Cardiac muscle cell (in vitro differentiated cells and primary cell): ENCODE data around the gene PLB1. TPM values are rescaled to one million over a fixed set of nuclear protein-coding genes. Genes with fewer than 3 reads are reported as not detected.

ENCODE experiments used
- DNase-seq, 2 donors: peaks; one replicate each; pipeline versions ENCODE4 v3.0.0 to v3.0.0-alpha.2; 2010 to 2017; ENCODE audit warnings: low read depth in 1 of 2, low spot score in 1 of 2
- H3K27ac ChIP-seq: fragments of 200-600 bp; sonication (generic); 2 replicates; pipeline ENCODE4 v1.5.1; 2016
- H3K27me3 ChIP-seq: fragments of 200-600 bp; sonication (generic); 2 replicates; pipeline ENCODE4 v1.6.0; 2016; ENCODE audit warnings: control low read depth
- H3K36me3 ChIP-seq: fragments of 200-600 bp; sonication (generic); 2 replicates; pipeline ENCODE4 v1.5.1; 2016; ENCODE audit warnings: control low read depth
- H3K4me1 ChIP-seq: fragments of 200-600 bp; sonication (generic); 2 replicates; pipeline ENCODE4 v1.8.1; 2017; ENCODE audit warnings: low read depth, mild to moderate bottlenecking, mixed run types
- H3K4me3 ChIP-seq: fragments of 200-600 bp; sonication (generic); 2 replicates; pipeline ENCODE4 v1.5.1; 2016; ENCODE audit warnings: mild to moderate bottlenecking
- H3K9me3 ChIP-seq: fragments of 200-600 bp; sonication (generic); 2 replicates; pipeline ENCODE4 v1.5.1; 2017; ENCODE audit warnings: low read depth, mild to moderate bottlenecking, control low read depth
- CTCF ChIP-seq: IDR thresholded peaks from 2 replicates; pipeline ENCODE4 v1.5.1; 2012; ENCODE audit warnings: low read depth, mild to moderate bottlenecking, low read length
- polyA plus RNA-seq: library from polyadenylated mRNA; unstranded; fragments of >200 nt; fragmentation: Nextera tagmentation; extraction: Ambion mirVana; gene quantifications from 2 replicates; pipeline ENCODE4 v1.2.1, GENCODE V29; 2016
- total RNA-seq: library from RNA; depleted of rRNA; stranded (reverse); fragments of >200 nt; gene quantifications from 2 replicates; pipeline ENCODE4 v1.2.3, GENCODE V29; 2016

Gene PLB1
- total and polyA plus RNA-seq, 2 experiments from 2014 or later: 1.1 to 1.2 TPM

DNA sequence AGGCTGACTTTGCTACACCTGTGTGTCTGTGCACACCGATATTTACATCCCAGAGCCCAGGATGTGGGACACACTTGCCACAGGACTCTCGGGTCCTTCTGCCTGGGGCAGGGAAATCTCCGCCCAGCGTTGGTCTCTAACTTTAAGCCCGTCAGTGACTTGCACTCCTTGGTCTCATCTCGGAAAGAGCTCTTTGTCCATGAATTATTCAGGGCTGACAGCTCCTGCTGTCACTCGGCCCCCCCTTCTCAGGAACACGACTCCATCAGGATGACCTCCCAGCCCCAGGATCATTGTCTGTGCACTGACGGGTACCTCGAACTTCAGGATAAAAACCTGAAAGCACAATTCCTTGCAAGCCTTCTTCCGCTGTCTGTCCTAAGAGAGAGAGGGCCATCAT is 26.6 kb downstream of the PLB1 start:
- H3K9me3 ChIP-seq: no peaks in the 10 kb centered on the region
- H3K27ac ChIP-seq: no peak overlapping the region
- no peak overlapping the region for H3K4me3 ChIP-seq
- no peaks in the 10 kb centered on the region for H3K27me3 ChIP-seq
- TF ChIP-seq CTCF: no peak
- DNase-seq: no peak
- peaks cover 11% of the 10 kb centered on the region for H3K4me1 ChIP-seq
- H3K36me3 ChIP-seq: no peaks in the 10 kb centered on the region

DNA sequence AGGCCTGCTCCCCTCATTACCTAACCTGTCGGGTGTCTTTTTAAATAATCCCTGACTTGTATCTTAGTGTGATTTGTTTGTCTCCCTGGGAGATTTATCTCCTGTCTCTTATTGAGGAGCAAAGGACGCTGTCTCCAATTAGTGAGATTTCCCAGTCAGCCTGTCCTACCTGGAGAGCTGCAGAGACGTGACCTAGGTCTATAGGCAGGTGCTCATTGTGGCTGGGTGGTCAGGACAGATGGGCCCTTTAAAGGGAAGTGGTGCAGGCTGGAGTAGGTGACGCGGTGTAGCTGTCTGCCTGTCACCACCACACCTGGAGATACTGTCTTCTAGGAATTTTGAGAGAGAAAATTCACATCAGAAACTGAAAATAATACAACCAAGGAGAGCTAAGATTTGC is 28.0 kb downstream of the PLB1 start:
- Histone ChIP-seq H3K4me3 (no peak overlapping the region), H3K4me1 (peaks cover 25% of the 10 kb centered on the region)
- no peak for TF ChIP-seq CTCF

DNA sequence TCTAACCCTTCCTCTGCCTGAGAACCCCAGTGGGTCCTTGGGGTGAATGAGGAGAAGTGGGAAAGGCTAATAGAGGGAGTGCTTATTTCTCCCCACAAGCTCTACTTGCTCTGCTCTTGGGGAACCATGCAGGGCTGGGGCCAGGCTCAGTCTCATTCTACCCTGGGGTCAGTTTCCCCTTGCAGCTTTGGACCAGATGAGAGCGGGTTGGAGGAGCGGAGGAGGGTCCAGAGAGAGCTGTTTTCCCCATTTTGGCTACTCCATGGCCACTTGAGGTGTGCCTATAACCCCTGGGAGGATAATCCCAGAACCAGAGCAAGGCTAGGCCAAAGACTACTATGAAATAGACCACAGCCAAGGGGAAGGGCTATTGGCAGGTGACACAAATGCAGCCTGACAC is 29.6 kb downstream of the PLB1 start:
- H3K27me3 ChIP-seq: no peaks in the 10 kb centered on the region
- H3K9me3 ChIP-seq: no peaks in the 10 kb centered on the region
- H3K4me3 ChIP-seq: no peak overlapping the region
- H3K4me1 ChIP-seq: peaks cover 25% of the 10 kb centered on the region
- no peak for TF ChIP-seq CTCF
- no peaks in the 10 kb centered on the region for H3K36me3 ChIP-seq
- H3K27ac ChIP-seq: no peak overlapping the region
- no peak for DNase-seq

More for the DNA sequence above, 28.0 kb downstream of the PLB1 start:
- Histone ChIP-seq H3K27ac (no peak overlapping the region), H3K36me3 (no peaks in the 10 kb centered on the region), H3K27me3 (no peaks in the 10 kb centered on the region), H3K9me3 (no peaks in the 10 kb centered on the region)
- DNase-seq: no peak

GRCh38 chr2:28526527-28527132 is 30.8 kb downstream of the PLB1 start:
- Histone ChIP-seq H3K9me3 (no peaks in the 10 kb centered on the region), H3K36me3 (no peaks in the 10 kb centered on the region), H3K27me3 (no peaks in the 10 kb centered on the region), H3K4me3 (no peak overlapping the region), H3K4me1 (peaks cover 25% of the 10 kb centered on the region), H3K27ac (peak overlapping the region; percentile 31)
- no peak for TF ChIP-seq CTCF
- no peak for DNase-seq

GRCh38 chr2:28527196-28527595 is 31.3 kb downstream of the PLB1 start:
- H3K9me3 ChIP-seq: no peaks in the 10 kb centered on the region
- H3K27ac ChIP-seq: peak overlapping the region; percentile 31
- no peaks in the 10 kb centered on the region for H3K36me3 ChIP-seq
- peaks cover 25% of the 10 kb centered on the region for H3K4me1 ChIP-seq
- no peak overlapping the region for H3K4me3 ChIP-seq
- no peaks in the 10 kb centered on the region for H3K27me3 ChIP-seq
- TF ChIP-seq CTCF: no peak
- peak in 1 of 2 donors; percentile 27 for DNase-seq
